Measurements from ENCODE around the gene LAMTOR2. TPM values are rescaled to one million over a fixed set of nuclear protein-coding genes. Genes with fewer than 3 reads are reported as not detected.

Gene LAMTOR2
- total RNA-seq, 2 experiments from 2014 or later = 63.5 to 65.9 TPM

DNA sequence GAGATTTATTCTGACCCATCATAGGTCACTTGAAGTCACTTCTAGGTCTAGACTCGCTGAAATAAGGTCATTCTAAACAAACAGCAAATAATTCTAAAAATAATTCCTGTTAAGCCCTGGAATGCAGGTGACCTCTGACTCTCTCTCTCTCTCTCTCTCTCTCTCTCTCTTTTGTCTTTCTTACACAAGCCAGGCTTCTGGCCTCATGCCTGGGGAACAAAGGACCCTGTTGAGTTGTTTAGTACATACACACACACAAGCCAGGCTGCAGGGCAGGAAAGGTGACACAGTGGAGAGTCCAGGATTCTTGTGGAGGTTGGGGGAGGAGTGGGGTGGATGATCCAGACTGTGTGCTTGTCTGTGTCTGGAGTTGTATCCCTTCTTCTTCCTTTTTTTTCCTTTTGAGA lies 31.7 kb downstream of the LAMTOR2 start:
- CTCF ChIA-PET = interaction anchor here (1.6 to 5.0 kb wide), 2 partner anchors 11 to 43 kb away, joined by 3 to 19 read pairs; no protein-coding TSS in a partner anchor

DNA sequence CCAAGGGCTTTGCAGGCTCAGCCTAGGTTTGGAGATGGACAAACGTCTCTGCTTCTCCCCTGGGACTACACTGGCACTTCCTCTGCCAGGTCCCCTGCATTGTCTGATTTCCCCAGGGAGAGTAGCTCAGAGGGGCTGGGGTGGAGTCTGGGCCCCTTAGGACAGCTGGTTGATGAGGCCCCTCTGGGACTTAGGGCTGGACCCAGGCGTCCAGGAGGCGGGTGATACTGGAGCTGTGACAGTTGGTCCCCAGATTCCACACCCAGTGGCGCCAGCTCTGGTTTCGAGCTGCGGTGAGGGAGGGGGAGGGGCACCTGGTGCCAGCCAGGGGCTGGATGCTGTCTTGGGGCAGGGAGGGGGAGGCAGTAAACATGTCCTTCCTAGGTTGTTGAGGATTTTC lies 35.1 kb downstream of the LAMTOR2 start:
- ChIA-PET CTCF (interaction anchor here (0.7 to 12.8 kb wide), 9 partner anchors 7 to 151 kb away, joined by 3 to 361 read pairs (median 3); partner anchors contain the start of gene MEX3A), POLR2A (no interaction called here)

More for the DNA sequence above, 31.7 kb downstream of the LAMTOR2 start:
- POLR2A ChIA-PET = no interaction called here

DNA sequence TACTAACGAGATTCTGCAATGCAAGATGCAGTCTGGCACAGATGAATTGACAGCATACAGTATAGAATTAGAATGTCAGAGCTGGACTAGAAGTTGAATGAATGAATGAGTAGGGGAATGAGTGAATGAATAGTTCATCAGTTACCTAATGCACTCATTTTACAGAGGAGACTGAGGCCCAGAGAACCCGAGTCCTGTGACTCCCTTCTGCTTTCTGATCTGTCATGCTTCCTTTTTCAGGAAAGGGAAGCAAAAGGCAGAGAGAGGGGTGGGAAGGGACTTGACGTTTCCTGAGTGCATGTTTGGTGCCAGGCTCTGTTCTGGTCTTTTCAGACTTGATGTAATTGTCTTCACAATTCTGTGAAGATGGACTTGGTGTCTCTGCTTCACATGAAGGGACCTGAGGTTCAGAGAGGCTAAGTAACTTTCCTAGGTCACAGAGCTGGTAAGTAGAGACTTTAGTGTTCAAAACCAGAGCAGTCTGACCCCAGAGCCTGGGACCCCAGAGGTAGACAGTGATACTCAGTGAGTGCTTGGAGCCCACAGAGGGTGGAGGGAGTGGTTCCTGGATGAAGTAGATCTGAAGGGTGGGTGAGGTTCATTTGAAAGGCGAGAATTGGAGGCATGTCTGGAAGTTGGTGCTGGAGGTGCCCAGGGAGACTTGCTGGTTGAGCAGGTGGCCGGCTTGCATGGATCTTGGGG lies 35.7 kb downstream of the LAMTOR2 start:
- POLR2A ChIA-PET = no interaction called here
- CTCF ChIA-PET = interaction anchor here (0.7 to 12.8 kb wide), 13 partner anchors 8 to 151 kb away, joined by 3 to 361 read pairs (median 3); partner anchors contain the start of gene MEX3A

DNA sequence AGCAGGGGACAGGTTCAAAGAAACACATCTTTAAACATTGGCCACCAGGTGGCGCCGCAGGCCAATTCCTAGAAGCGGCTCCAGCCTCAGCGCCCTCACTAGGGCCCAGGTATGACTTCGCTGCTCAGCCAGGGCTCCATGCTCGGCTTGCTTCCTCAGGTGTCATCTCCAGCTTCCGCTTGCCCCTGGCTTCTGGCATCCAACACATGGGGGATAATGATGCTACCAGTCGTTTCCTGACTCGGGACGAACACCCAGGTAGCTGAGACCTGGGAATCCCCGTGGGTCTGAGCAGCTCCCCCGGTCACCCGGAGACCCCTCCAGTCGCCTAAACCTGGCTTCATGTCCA lies 36.2 kb downstream of the LAMTOR2 start:
- POLR2A ChIA-PET = no interaction called here
- CTCF ChIA-PET = interaction anchor here (0.8 to 12.8 kb wide), 14 partner anchors 8 to 152 kb away, joined by 3 to 361 read pairs (median 4); partner anchors contain the start of genes MEX3A and SEMA4A

DNA sequence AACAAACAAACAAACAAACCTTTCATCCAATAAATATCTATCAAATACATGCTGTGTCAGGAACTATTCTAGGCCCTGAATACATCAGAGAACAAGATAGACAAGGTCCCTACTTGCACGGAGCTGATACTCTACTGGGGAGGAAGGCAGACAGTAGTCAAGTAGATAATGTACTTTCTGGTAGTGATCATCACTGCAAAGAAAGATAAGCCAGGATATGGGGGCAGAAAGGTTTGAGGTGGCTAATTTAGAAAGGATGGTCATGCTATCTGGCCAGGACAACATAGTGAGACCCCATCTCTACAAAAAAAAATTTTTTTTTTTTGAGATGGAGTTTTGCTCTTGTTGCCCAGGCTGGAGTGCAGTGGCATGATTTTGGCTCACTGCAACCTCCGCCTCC lies 37.0 kb downstream of the LAMTOR2 start:
- ChIA-PET POLR2A (interaction anchor here (0.7 kb wide), 1 partner anchor 126 kb away, joined by 3 read pairs; no protein-coding TSS in a partner anchor), CTCF (interaction anchor here (1.0 to 12.8 kb wide), 10 partner anchors 9 to 134 kb away, joined by 3 to 361 read pairs (median 4); partner anchors contain the start of genes MEX3A and SEMA4A)

DNA sequence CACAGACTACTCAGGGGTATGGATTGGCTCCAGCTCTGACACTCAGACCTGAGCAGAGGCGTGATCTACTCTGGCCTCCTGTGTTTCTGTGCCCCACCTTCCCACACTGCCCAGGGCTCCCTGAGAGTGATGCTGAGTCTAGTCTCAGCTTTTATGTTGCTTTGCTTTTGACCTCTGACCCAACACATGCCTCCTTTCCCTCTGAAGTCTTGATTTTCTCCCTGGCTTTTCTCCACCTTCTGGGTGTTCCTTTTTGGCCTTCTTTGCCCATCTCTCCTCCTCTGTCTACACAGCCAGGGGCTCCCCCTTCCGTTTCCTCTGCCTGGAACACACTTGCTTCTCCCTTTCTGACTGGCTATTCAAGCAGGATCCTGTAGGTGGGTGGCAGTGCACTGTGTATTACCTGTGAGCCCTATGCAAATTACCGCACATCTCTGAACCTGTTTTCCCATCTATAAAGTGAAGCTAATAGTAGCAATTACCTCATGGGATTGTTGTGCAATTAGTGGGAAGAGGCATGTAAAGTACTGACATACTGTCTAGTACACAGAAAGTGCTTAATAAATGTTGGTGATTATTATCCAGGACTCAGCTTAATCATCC lies 41.4 kb downstream of the LAMTOR2 start:
- POLR2A ChIA-PET = interaction anchor here (0.7 to 2.8 kb wide), 3 partner anchors 10 to 33 kb away, joined by 3 to 41 read pairs (median 32); no protein-coding TSS in a partner anchor
- CTCF ChIA-PET = interaction anchor here (1.1 to 12.8 kb wide), 14 partner anchors 10 to 260 kb away, joined by 3 to 361 read pairs (median 8); partner anchors contain the start of genes LMNA, PMF1 and SLC25A44

DNA sequence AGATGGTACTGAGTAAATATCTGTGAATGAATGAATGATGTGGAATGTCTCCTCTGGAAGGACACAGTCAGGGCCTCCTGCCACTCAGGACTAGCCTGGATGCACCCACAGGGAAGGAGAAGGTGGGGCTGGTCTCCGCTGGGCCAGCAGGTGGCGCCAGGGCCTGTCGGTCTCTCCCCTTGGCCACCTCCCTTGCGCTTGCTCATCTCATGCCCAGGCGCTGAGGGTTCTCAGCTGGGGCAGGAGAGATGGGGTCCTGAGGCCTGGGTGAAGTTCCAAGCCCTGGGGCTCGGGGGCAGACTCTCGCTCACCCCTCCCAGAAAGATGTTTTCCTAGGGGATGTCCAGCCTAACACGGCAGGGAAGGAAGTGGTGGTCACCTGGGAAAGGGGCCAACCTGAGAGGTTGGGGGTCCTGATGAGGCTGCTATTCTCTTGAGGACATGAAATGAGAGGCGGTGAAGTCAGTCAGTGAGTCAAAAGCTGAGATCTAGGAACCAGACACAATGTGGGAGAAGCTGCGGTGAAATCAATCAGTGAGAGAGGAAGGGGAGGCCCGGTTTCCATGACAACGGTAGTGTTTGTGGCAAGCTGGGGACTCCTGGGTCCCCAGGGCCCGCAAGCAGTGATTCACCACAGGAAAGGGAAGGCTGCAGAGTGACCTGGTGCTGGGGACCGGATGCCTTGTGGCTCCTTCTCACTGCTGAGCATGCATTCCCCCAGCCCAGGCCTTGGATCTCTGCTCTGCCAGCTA lies 42.2 kb downstream of the LAMTOR2 start:
- CTCF ChIA-PET = interaction anchor here (0.7 to 12.8 kb wide), 16 partner anchors 9 to 259 kb away, joined by 3 to 361 read pairs (median 6); partner anchors contain the start of genes LMNA, PMF1 and SLC25A44

DNA sequence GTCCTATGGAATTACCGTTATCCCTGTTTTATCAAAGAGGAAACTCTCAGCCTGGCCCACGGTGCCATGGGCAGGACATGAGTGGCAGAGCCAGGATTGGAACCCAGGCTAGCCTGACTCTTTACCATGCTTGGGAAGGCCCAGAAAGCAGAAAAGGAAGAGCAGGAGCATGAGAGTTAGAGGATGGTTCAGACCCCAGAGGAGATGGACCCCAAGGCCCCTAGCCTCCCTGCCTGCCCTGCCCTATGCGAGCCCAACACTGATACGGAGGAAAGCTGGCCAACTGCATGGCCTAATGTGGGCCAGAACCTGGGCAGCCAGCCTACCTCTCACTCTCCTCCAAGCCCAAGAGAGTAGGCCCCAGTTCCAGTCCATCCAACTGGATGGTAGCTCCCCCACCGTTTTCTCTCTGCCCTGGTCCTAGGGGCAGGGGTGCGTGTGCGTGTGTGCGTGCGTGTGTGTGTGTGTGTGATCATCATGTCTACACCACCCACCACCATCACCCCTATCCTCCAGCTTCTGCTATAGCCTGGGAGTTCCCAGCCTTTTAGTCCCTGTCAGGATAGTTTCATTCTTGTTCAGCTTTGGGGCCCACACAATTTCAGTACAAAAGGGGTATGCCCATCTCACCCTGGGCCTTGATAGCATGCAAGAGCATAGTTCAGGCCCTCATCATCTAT lies 43.1 kb downstream of the LAMTOR2 start:
- POLR2A ChIA-PET = interaction anchor here (0.7 to 2.8 kb wide), 10 partner anchors 8 to 129 kb away, joined by 3 to 41 read pairs (median 5); partner anchors contain the start of genes LMNA, MEX3A and PMF1
- CTCF ChIA-PET = interaction anchor here (0.9 to 12.8 kb wide), 9 partner anchors 8 to 131 kb away, joined by 3 to 361 read pairs (median 25); partner anchors contain the start of genes LMNA, PMF1 and SLC25A44

More for the DNA sequence above, 42.2 kb downstream of the LAMTOR2 start:
- POLR2A ChIA-PET = interaction anchor here (0.7 to 2.8 kb wide), 12 partner anchors 9 to 129 kb away, joined by 3 to 41 read pairs (median 5); partner anchors contain the start of genes LMNA, MEX3A and PMF1

DNA sequence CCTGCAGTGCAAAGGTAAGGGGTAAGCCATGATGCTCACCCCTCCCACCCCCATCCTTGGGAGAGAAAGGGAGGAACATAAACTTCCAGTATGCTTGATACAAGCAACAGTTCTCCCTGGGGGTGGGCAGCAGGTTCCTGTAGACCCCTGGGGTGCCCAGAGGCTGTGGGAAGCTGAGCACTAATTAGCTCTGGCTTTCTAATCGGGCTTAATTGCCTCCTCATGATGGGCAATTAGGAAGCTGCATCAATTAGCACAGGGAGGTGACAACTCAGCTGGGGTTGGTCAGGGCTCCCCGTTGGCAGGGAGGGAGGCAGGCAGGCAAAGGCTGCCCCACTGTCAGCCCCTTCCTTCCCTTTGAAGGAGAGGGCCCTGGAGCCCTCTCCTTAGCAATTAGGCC lies 44.2 kb downstream of the LAMTOR2 start:
- ChIA-PET CTCF (interaction anchor here (1.0 to 12.8 kb wide), 5 partner anchors 8 to 184 kb away, joined by 3 to 361 read pairs (median 7); partner anchors contain the start of genes LMNA and SMG5), POLR2A (interaction anchor here (1.0 to 2.8 kb wide), 2 partner anchors 7 to 114 kb away, joined by 3 to 32 read pairs; partner anchors contain the start of gene PMF1)

DNA sequence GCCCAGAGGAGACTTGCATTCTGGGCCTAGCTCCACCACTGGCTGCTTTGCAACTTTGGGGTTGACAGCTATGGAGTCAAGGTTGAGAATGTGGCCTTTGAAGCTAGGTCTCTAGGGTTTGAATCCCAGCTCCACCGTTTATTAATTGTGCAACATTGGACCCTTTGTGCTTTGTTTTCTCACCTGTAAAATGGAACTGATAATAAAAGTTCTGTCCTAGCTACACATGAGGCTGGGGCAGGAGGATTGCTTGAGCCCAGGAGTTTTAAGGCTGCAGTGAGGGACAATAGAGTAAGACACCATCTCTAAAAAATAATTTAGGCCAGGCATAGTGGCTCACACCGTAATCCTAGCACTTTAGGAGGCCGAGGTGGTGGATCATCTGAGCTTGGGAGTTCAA lies 44.7 kb downstream of the LAMTOR2 start:
- POLR2A ChIA-PET = interaction anchor here (1.0 kb wide), 2 partner anchors 15 to 114 kb away, joined by 3 to 5 read pairs; partner anchors contain the start of gene PMF1
- CTCF ChIA-PET = interaction anchor here (1.0 to 12.8 kb wide), 4 partner anchors 8 to 184 kb away, joined by 3 to 361 read pairs (median 5); partner anchors contain the start of genes LMNA and SMG5

DNA sequence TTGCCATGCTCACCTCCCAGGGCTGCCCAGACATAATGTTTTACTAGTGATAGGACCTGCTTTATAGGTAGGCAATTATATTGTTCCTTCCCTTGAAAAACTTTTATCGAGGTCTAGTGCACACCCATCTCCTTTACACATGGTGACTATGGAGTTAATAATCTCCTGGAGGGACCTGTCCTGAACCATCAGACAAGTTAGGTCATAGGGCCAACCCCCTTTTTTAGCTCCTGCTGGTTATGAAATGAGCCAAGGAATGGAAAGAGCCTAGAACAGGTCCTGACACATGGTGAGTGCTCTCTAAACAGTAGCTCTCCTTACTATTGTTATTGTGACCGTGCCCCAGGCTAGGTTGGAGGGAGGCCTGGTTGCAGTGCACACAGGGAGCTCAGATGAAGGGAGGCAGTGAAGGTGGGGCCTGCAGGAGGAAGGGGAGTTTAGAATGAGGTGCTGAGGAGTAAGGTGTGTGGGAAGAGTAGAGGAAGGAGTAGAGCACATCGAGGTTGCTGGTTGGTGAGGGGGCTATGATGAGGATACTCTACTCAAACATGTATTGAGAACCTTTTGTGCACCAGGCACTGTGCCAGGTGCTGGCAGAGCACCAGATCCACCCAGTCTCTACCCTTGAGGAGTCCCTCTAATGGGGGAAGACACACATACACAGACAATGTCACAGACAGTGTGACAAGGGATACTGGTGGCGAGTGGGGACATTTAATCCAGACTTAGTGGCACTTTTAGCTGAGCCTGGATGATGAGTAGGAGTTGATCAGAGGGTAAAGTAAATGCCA lies 45.8 kb downstream of the LAMTOR2 start:
- ChIA-PET POLR2A (interaction anchor here (1.0 kb wide), 1 partner anchor 13 kb away, joined by 5 read pairs; no protein-coding TSS in a partner anchor), CTCF (interaction anchor here (1.1 to 12.8 kb wide), 4 partner anchors 9 to 31 kb away, joined by 4 to 361 read pairs (median 6); partner anchors contain the start of gene LMNA)

DNA sequence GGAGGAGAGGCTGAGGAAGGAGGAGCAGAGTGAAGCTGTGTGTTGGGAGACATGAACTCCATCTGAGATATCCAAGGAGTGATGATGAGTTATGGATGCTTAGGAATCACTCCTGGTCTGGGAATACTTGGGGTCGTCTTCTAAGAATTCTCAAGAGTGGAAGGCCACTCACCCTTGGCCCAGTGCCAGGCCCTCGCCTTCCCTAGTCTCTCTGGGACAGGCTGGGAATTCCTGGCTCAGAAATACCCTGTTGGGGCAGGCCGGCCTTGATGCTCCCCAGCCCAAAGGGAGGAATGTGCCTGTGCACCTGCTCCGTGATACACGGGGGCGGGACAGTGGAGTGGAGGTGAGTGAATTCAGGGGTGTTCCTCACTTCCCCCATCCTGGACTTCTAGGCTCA lies 47.3 kb downstream of the LAMTOR2 start:
- POLR2A ChIA-PET = interaction anchor here (1.5 kb wide), 1 partner anchor 12 kb away, joined by 3 read pairs; the partner anchor contains the start of gene LMNA
- CTCF ChIA-PET = interaction anchor here (1.0 to 2.2 kb wide), 6 partner anchors 12 to 30 kb away, joined by 3 to 10 read pairs (median 5); no protein-coding TSS in a partner anchor

DNA sequence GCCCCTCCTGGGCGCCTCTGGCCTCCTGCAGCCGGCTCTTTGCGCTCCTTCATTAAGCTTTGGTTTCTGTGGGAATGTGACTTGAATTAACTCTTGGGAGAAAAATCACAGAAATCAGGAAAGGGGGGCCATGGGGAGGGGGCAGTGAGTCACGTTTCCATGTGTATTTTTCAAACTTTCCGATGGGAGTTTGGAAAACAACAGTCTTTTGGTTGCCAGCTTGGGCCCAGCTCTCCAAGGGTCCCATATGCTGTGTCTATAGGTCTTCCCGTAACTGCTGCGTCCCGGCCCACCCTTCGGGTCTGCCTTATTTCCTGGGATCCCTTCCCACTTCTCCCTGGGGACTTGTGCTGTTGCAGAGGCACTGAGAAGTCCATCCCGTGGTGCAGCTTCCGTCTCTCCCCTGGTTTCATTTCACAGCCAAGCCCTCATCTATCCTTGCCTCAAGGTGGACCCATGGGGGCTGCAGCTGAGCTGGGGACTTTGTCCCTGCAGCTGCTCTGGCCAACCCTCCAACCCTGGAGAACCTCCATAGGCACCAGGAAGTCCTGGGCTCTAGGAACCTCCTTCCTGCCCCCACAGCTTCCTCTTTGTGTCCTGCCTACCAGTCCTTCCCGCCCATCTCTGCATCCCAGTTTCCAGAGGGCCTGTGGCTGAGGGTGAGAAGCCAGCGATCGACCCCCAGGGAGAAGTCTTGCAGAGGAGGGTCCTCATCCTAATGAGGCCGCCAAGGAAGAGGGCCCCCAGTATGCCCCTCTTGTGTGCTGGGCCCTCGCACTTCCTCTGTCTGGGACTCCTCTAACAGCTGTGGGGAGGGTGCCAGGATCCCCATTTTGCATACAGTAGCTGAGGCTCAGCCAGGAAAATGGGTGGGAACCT lies 48.3 kb downstream of the LAMTOR2 start:
- CTCF ChIA-PET = interaction anchor here (1.0 to 2.2 kb wide), 6 partner anchors 11 to 157 kb away, joined by 3 to 10 read pairs (median 4); no protein-coding TSS in a partner anchor

DNA sequence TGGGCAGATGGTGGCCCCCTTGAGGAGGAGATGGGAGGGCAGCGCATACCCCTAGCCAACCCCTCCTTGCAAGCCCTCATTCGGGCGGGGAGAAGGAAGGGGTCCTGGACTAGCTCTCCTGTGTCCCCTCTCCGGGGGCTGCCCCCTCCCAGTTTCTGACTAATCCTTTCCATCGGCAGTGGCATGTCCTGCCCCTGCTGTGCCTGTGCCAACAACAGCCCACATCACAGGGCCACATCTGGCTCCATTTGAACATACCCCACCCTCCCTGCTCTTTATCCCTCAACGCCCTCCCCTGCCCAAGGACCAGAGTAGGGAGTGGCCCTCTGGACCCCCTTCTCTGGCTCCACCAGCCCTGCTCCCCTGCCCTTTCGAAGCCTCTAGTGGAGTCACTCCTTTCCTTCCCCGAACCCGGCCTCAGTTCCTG lies 49.0 kb downstream of the LAMTOR2 start:
- ChIA-PET POLR2A (interaction anchor here (1.5 kb wide), 2 partner anchors 11 to 110 kb away, joined by 3 read pairs; partner anchors contain the start of genes LMNA and PMF1), CTCF (interaction anchor here (1.6 to 4.7 kb wide), 2 partner anchors 23 to 27 kb away, joined by 4 to 33 read pairs; no protein-coding TSS in a partner anchor)

More for the DNA sequence above, 48.3 kb downstream of the LAMTOR2 start:
- POLR2A ChIA-PET = interaction anchor here (0.8 to 1.5 kb wide), 2 partner anchors 11 to 12 kb away, joined by 3 read pairs; partner anchors contain the start of gene LMNA

DNA sequence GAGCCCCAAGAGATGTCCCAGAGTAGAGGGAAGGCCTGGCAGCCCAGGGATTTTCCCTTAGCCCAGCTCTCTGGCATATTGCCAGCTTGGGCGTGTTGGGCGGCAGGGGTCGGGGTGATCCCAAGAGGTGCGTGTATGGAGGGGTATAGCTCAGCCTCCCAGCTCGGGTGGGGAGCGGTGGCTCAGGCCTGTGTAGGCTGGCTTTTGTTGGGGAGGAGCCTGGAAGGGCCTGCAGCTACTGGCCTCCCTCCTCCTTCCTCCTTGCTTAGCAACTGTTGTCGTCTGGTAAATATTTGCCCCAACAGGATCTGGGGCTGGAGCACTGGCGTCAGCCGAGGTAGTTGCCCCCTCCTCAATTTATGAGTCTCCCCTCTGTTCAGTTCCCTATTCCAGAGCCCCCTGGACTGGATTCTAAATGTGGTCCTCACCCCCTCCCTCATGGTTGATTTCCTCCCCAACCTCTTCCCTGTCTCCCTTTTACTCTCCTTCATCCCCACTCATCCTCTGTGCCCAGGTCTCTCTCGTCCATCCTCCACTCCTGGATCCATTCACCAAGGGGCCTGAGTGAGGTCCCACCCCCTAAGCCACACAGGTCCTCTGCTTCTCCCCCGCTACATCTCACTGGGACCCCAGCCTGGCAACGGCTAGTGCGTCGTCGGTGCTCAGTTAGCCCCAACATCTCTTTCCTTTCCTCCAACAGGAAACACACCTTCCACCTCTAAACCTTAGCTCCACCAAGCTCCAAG lies 49.7 kb downstream of the LAMTOR2 start:
- CTCF ChIA-PET = interaction anchor here (0.6 to 4.7 kb wide), 6 partner anchors 8 to 26 kb away, joined by 3 to 43 read pairs (median 4); no protein-coding TSS in a partner anchor

More for the DNA sequence above, 49.7 kb downstream of the LAMTOR2 start:
- POLR2A ChIA-PET = interaction anchor here (1.2 to 3.4 kb wide), 3 partner anchors 7 to 109 kb away, joined by 3 to 32 read pairs (median 3); partner anchors contain the start of genes LMNA and PMF1
